Keratinocyte (primary cell): Measurements from ENCODE around the gene RRP7A. TPM values are rescaled to one million over a fixed set of nuclear protein-coding genes. Genes with fewer than 3 reads are reported as not detected.

Experiments used
- DNase-seq: peaks from one replicate; pipeline ENCODE4 v3.0.0-alpha.2; 2011; ENCODE audit warnings: low read depth, missing footprints, low spot score
- FAIRE-seq: peaks from 2 replicates; lab custom pipeline; 2011; peaks lifted over from hg19 to GRCh38; lab: Jason Lieb, UNC
- H2AFZ ChIP-seq: 2 replicates; pipeline ENCODE4 v1.6.0; 2012; ENCODE audit warnings: low read length, control low read depth, inconsistent platforms; ENCODE audit not compliant: control insufficient read depth
- H3K27ac ChIP-seq: 2 replicates; pipeline ENCODE4 v1.5.1; 2011; ENCODE audit warnings: low read length; ENCODE audit not compliant: control insufficient read depth, insufficient read depth
- H3K27me3 ChIP-seq: 3 replicates; pipeline ENCODE4 v1.6.0; 2011; ENCODE audit warnings: low read length; ENCODE audit not compliant: control insufficient read depth, insufficient read depth; ENCODE audit errors: extremely low read depth
- H3K36me3 ChIP-seq, 2 experiments: 2 replicates in 1 of 2; 3 replicates in 1 of 2; pipeline ENCODE4 v1.5.1; 2011; ENCODE audit warnings: low read length in 2 of 2, mild to moderate bottlenecking in 1 of 2; ENCODE audit not compliant: control insufficient read depth in 2 of 2, insufficient read depth in 2 of 2; ENCODE audit errors: extremely low read depth in 1 of 2
- H3K4me1 ChIP-seq: 3 replicates; pipeline ENCODE4 v1.5.1; 2011; ENCODE audit warnings: low read length; ENCODE audit not compliant: control insufficient read depth, insufficient read depth; ENCODE audit errors: extremely low read depth
- H3K4me2 ChIP-seq: 3 replicates; pipeline ENCODE4 v1.6.0; 2011; ENCODE audit warnings: low read depth, low read length; ENCODE audit not compliant: control insufficient read depth, insufficient read depth; ENCODE audit errors: extremely low read depth
- H3K4me3 ChIP-seq, 3 experiments: fragments of 200-600 bp in 1 of 3; sonication (generic) in 1 of 3; 2 replicates in 2 of 3; 3 replicates in 1 of 3; pipeline ENCODE4 v1.5.1; 2011 to 2016; ENCODE audit warnings: low read length in 3 of 3, mild to moderate bottlenecking in 3 of 3, control low read depth in 2 of 3, inconsistent platforms in 1 of 3, low read depth in 1 of 3, mixed read lengths in 1 of 3, mixed run types in 1 of 3, moderate library complexity in 1 of 3; ENCODE audit not compliant: control insufficient read depth in 2 of 3, insufficient read depth in 2 of 3; ENCODE audit errors: extremely low read depth in 1 of 3
- H3K79me2 ChIP-seq: 2 replicates; pipeline ENCODE4 v1.6.0; 2012; ENCODE audit warnings: low read length; ENCODE audit not compliant: control insufficient read depth, insufficient read depth
- H3K9ac ChIP-seq: 3 replicates; pipeline ENCODE4 v1.6.0; 2011; ENCODE audit warnings: low read length; ENCODE audit not compliant: control insufficient read depth, insufficient read depth; ENCODE audit errors: extremely low read depth
- H3K9me1 ChIP-seq: 3 replicates; pipeline ENCODE4 v1.6.0; 2011; ENCODE audit warnings: low read length; ENCODE audit not compliant: control insufficient read depth, insufficient read depth; ENCODE audit errors: extremely low read depth
- H3K9me3 ChIP-seq: 2 replicates; pipeline ENCODE4 v1.5.1; 2012; ENCODE audit warnings: low read depth, low read length; ENCODE audit not compliant: control insufficient read depth
- H4K20me1 ChIP-seq: 3 replicates; pipeline ENCODE4 v1.6.0; 2011; ENCODE audit warnings: low read length; ENCODE audit not compliant: control insufficient read depth, insufficient read depth; ENCODE audit errors: extremely low read depth
- EZH2 ChIP-seq: IDR thresholded peaks from one replicate; pipeline ENCODE4 v1.6.1; 2012; ENCODE audit warnings: inconsistent platforms, mild to moderate bottlenecking, low read length, moderate library complexity
- dilution Hi-C: fragments of 300-500 bp; cut with MboI; formaldehyde crosslinking; loops from one replicate; pipeline ENCODE4 v1.7.0; 2020; ENCODE audit warnings: low sequenced_read_pairs; ENCODE audit not compliant: extremely low pct_ligation_motif_present
- polyA plus RNA-seq, 5 experiments: library from polyadenylated mRNA; depleted of rRNA in 3 of 5; stranded (reverse) in 3 of 5; stranded (forward) in 1 of 5; unstranded in 1 of 5; fragments of >200 nt; gene quantifications; 1 replicate in 1 of 5; 2 replicates in 3 of 5; 3 replicates in 1 of 5; pipeline versions ENCODE4 v1.2.1 to v1.2.3, GENCODE V29; 2011 to 2012; ENCODE audit warnings: missing spikeins in 2 of 5, low read depth in 1 of 5, low replicate concordance in 1 of 5
- TF ChIP-seq, protein P1 (sequence below), 3 experiments: IDR thresholded peaks in 1 of 3; conservative IDR thresholded peaks in 1 of 3; optimal IDR thresholded peaks in 1 of 3; 2 replicates in 2 of 3; 3 replicates in 1 of 3; pipeline versions ENCODE3 to v1.5.1; 2011; ENCODE audit warnings: low read length in 3 of 3, mild to moderate bottlenecking in 3 of 3, moderate library complexity in 2 of 3, control low read depth in 1 of 3, inconsistent platforms in 1 of 3; ENCODE audit not compliant: insufficient read depth in 2 of 3; ENCODE audit errors: extremely low read depth in 1 of 3

The RRP7A gene
- polyA plus RNA-seq, 1 donor (not counting 4 experiments of a cell fraction or from before 2014, with no cell fraction given) = 30.2 TPM

DNA sequence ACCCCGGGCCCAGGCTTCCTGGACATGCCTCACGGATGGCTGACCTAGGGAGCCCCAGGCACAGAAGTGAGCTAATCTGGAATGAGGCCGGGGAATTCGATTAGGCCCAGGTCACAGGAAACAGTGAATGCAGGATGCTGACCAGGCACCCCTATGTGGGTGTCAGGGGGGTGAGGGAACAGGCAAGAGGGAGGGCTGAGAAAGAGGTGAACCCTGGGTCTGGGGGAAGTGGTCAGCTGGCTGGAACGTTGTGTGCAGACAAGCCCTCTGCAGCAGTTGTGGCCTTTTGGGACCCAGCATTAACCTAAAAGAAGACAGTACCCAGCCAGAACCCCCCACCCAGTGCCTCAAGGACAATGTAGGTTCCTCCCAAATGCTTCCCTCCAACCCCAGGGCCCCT, 42.3 kb upstream of the RRP7A start:
- H3K4me3 ChIP-seq = no peak overlapping the region
- H3K27me3 ChIP-seq = no peaks in the 10 kb centered on the region
- TF ChIP-seq EZH2 = no peak
- TF ChIP-seq, protein P1, sequence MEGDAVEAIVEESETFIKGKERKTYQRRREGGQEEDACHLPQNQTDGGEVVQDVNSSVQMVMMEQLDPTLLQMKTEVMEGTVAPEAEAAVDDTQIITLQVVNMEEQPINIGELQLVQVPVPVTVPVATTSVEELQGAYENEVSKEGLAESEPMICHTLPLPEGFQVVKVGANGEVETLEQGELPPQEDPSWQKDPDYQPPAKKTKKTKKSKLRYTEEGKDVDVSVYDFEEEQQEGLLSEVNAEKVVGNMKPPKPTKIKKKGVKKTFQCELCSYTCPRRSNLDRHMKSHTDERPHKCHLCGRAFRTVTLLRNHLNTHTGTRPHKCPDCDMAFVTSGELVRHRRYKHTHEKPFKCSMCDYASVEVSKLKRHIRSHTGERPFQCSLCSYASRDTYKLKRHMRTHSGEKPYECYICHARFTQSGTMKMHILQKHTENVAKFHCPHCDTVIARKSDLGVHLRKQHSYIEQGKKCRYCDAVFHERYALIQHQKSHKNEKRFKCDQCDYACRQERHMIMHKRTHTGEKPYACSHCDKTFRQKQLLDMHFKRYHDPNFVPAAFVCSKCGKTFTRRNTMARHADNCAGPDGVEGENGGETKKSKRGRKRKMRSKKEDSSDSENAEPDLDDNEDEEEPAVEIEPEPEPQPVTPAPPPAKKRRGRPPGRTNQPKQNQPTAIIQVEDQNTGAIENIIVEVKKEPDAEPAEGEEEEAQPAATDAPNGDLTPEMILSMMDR (optimal IDR thresholded peaks at IDR 0.05 in 1 of 3, IDR thresholded peaks at IDR 0.05 in 1 of 3, conservative IDR thresholded peaks at IDR 0.05 in 1 of 3; ENCODE audit: extremely low read depth in 1 of 3, insufficient read depth in 2 of 3, low read length in 3 of 3) = no peak
- FAIRE-seq (no peak), DNase-seq (no peak)
- H2AFZ ChIP-seq = no peak overlapping the region
- H3K4me2 ChIP-seq = no peak overlapping the region
- no peaks in the 10 kb centered on the region for H3K9me1 ChIP-seq
- H3K79me2 ChIP-seq = no peaks in the 10 kb centered on the region
- peaks cover 4% of the 10 kb centered on the region for H3K4me1 ChIP-seq
- H4K20me1 ChIP-seq = no peaks in the 10 kb centered on the region
- H3K36me3 ChIP-seq = no peaks in the 10 kb centered on the region
- dilution Hi-C loops = no loop called here
- H3K9me3 ChIP-seq = no peaks in the 10 kb centered on the region
- no peak overlapping the region for H3K9ac ChIP-seq
- H3K27ac ChIP-seq = no peak overlapping the region

DNA sequence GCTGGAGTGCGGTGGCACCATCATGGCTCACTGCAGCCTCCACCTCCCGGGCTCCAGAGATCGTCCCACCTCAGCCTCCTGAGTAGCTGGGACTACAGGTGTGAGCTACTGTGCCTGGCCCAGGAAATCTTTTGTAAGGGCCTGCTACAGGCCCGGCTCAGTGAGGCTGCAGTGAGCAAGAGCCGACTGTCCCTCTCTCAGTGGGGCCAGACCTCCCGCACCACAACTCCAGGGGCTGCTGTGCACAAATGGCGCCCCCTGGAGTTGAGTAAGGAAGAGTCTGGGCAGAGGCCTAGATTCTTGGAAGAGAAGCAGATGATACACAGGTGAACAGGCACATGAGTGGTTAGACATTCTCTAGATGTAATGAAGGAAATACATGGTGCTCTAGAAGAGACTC, 41.2 kb upstream of the RRP7A start:
- Histone ChIP-seq H3K36me3 (no peaks in the 10 kb centered on the region), H3K9ac (no peak overlapping the region), H4K20me1 (no peaks in the 10 kb centered on the region), H3K9me1 (no peaks in the 10 kb centered on the region), H3K4me2 (no peak overlapping the region), H3K79me2 (no peaks in the 10 kb centered on the region), H3K27me3 (no peaks in the 10 kb centered on the region), H3K4me1 (peaks cover 4% of the 10 kb centered on the region), H2AFZ (no peak overlapping the region), H3K27ac (no peak overlapping the region), H3K9me3 (no peaks in the 10 kb centered on the region), H3K4me3 (no peak overlapping the region)
- no peak for FAIRE-seq
- no peak for DNase-seq
- TF ChIP-seq EZH2 = no peak
- TF ChIP-seq, protein P1 (optimal IDR thresholded peaks at IDR 0.05 in 1 of 3, IDR thresholded peaks at IDR 0.05 in 1 of 3, conservative IDR thresholded peaks at IDR 0.05 in 1 of 3; ENCODE audit: extremely low read depth in 1 of 3, insufficient read depth in 2 of 3, low read length in 3 of 3) = peak; percentile 38 to 44 (median 44)
- dilution Hi-C loops = no loop called here
